HUES64 (cell line): ENCODE measurements around the gene KIF3C.
"Not testable (repeated sequence)": the region's sequence is repeated elsewhere in the genome, so short reads cannot be mapped to it uniquely, and the experiment has no call there.

Source experiments
- H3K27ac ChIP-seq: 2 replicates; pipeline ENCODE4 v1.7.0; 2013; ENCODE audit warnings: low read depth, low read length, inconsistent platforms
- H3K27me3 ChIP-seq: 2 replicates; pipeline ENCODE4 v1.6.1; 2013; ENCODE audit warnings: mild to moderate bottlenecking, low read length; ENCODE audit not compliant: insufficient read depth
- H3K36me3 ChIP-seq: 2 replicates; pipeline ENCODE4 v1.6.1; 2013; ENCODE audit warnings: mild to moderate bottlenecking, low read length; ENCODE audit not compliant: insufficient read depth
- H3K4me1 ChIP-seq: 2 replicates; pipeline ENCODE4 v1.6.1; 2013; ENCODE audit warnings: mild to moderate bottlenecking, low read length, moderate library complexity; ENCODE audit not compliant: insufficient read depth
- H3K4me3 ChIP-seq: 2 replicates; pipeline ENCODE4 v1.5.1; 2013; ENCODE audit warnings: mild to moderate bottlenecking, low read length, moderate library complexity
- H3K9ac ChIP-seq: 2 replicates; pipeline ENCODE4 v1.6.1; 2013; ENCODE audit warnings: mild to moderate bottlenecking, low read depth, low read length
- H3K9me3 ChIP-seq: 2 replicates; pipeline ENCODE4 v1.6.1; 2013; ENCODE audit warnings: low read depth, low read length; ENCODE audit not compliant: insufficient read depth
- whole genome bisulfite sequencing: fragments of 150-250, 120-280 bp; methylation state at CpG from one replicate; pipeline ENCODE4 v1.1.7; 2013; ENCODE audit warnings: missing lambda C conversion rate; 5-methylcytosine and 5-hydroxymethylcytosine counted together

The KIF3C gene

GRCh38 chr2:25933622-25934021 is 48.7 kb downstream of the KIF3C start:
- no peak overlapping the region for H3K27ac ChIP-seq
- H3K9me3 ChIP-seq: no peaks in the 10 kb centered on the region
- no peak overlapping the region for H3K4me3 ChIP-seq
- H3K4me1 ChIP-seq: no peaks in the 10 kb centered on the region
- H3K36me3 ChIP-seq: peaks cover 39% of the 10 kb centered on the region
- 100% methylated on average over 1 of the region's 2 CpGs for WGBS
- no peak overlapping the region for H3K9ac ChIP-seq
- no peaks in the 10 kb centered on the region for H3K27me3 ChIP-seq

- no peaks in the 10 kb centered on the region for H3K4me1 ChIP-seq
- H3K27ac ChIP-seq: no peak overlapping the region
- WGBS: 96% methylated on average over 14 of the region's 14 CpGs
- no peaks in the 10 kb centered on the region for H3K9me3 ChIP-seq
- no peaks in the 10 kb centered on the region for H3K27me3 ChIP-seq
- no peak overlapping the region for H3K4me3 ChIP-seq
- H3K9ac ChIP-seq: no peak overlapping the region
- H3K36me3 ChIP-seq: peaks cover 47% of the 10 kb centered on the region
Measured at GRCh38 chr2:25929789-25930473, 52.4 kb downstream of the KIF3C start.

GRCh38 chr2:25928668-25929067 is 53.6 kb downstream of the KIF3C start:
- H3K4me3 ChIP-seq: no peak overlapping the region
- H3K27ac ChIP-seq: no peak overlapping the region
- no peaks in the 10 kb centered on the region for H3K4me1 ChIP-seq
- no peaks in the 10 kb centered on the region for H3K9me3 ChIP-seq
- WGBS: 96% methylated on average over 18 of the region's 18 CpGs
- peaks cover 37% of the 10 kb centered on the region for H3K36me3 ChIP-seq
- no peak overlapping the region for H3K9ac ChIP-seq
- H3K27me3 ChIP-seq: no peaks in the 10 kb centered on the region

- H3K27me3 ChIP-seq: no peaks in the 10 kb centered on the region
- H3K4me3 ChIP-seq: no peak overlapping the region
- WGBS: 89% methylated on average over 18 of the region's 18 CpGs
Measured at GRCh38 chr2:25926984-25927756, 55.1 kb downstream of the KIF3C start.

GRCh38 chr2:25922501-25922900 is 59.8 kb downstream of the KIF3C start:
- H3K27ac ChIP-seq: no peak overlapping the region
- H3K4me1 ChIP-seq: no peaks in the 10 kb centered on the region

More at GRCh38 chr2:25926984-25927756, 55.1 kb downstream of the KIF3C start:
- Histone ChIP-seq H3K4me1 (no peaks in the 10 kb centered on the region), H3K27ac (no peak overlapping the region), H3K36me3 (peaks cover 34% of the 10 kb centered on the region), H3K9ac (no peak overlapping the region), H3K9me3 (no peaks in the 10 kb centered on the region)

GRCh38 chr2:25920786-25921415 is 61.4 kb downstream of the KIF3C start:
- no peaks in the 10 kb centered on the region for H3K36me3 ChIP-seq
- no peaks in the 10 kb centered on the region for H3K27me3 ChIP-seq
- no peak overlapping the region for H3K9ac ChIP-seq
- H3K27ac ChIP-seq: no peak overlapping the region
- H3K9me3 ChIP-seq: no peaks in the 10 kb centered on the region
- no peak overlapping the region for H3K4me3 ChIP-seq
- 59% methylated on average over 12 of the region's 12 CpGs for WGBS
- no peaks in the 10 kb centered on the region for H3K4me1 ChIP-seq

More at GRCh38 chr2:25922501-25922900, 59.8 kb downstream of the KIF3C start:
- no peak overlapping the region for H3K9ac ChIP-seq
- H3K9me3 ChIP-seq: no peaks in the 10 kb centered on the region
- H3K36me3 ChIP-seq: peaks cover 10% of the 10 kb centered on the region; the same call in 1 of the 2 replicates
- H3K27me3 ChIP-seq: no peaks in the 10 kb centered on the region
- 87% methylated on average over 2 of the region's 2 CpGs for WGBS
- no peak overlapping the region for H3K4me3 ChIP-seq

- no peaks in the 10 kb centered on the region for H3K36me3 ChIP-seq
- H3K27me3 ChIP-seq: no peaks in the 10 kb centered on the region
- no peak overlapping the region for H3K4me3 ChIP-seq
- H3K27ac ChIP-seq: no peak overlapping the region
- H3K9me3 ChIP-seq: no peaks in the 10 kb centered on the region
- H3K4me1 ChIP-seq: no peaks in the 10 kb centered on the region
- H3K9ac ChIP-seq: no peak overlapping the region
- WGBS: 94% methylated on average over 5 of the region's 5 CpGs
Measured at GRCh38 chr2:25920336-25920735, 62.0 kb downstream of the KIF3C start.

- Histone ChIP-seq H3K27me3 (no peaks in the 10 kb centered on the region), H3K27ac (no peak overlapping the region), H3K9me3 (no peaks in the 10 kb centered on the region), H3K9ac (no peak overlapping the region), H3K36me3 (no peaks in the 10 kb centered on the region), H3K4me1 (peaks cover 11% of the 10 kb centered on the region), H3K4me3 (no peak overlapping the region)
- 96% methylated on average over 3 of the region's 3 CpGs for WGBS
Measured at GRCh38 chr2:25917832-25918231, 64.5 kb downstream of the KIF3C start.

- WGBS: 93% methylated on average over 7 of the region's 7 CpGs
- H3K27ac ChIP-seq, H3K36me3 ChIP-seq, H3K9ac ChIP-seq, H3K27me3 ChIP-seq, H3K9me3 ChIP-seq, H3K4me3 ChIP-seq: not testable (repeated sequence)
- peaks cover 15% of the 10 kb centered on the region for H3K4me1 ChIP-seq
Measured at GRCh38 chr2:25917411-25917810, 64.9 kb downstream of the KIF3C start.

GRCh38 chr2:25915944-25916772 is 66.1 kb downstream of the KIF3C start:
- WGBS: 95% methylated on average over 15 of the region's 16 CpGs
- not testable (repeated sequence) for H3K9ac ChIP-seq
- peaks cover 17% of the 10 kb centered on the region for H3K4me1 ChIP-seq

More at GRCh38 chr2:25915944-25916772, 66.1 kb downstream of the KIF3C start:
- H3K4me3 ChIP-seq, H3K27ac ChIP-seq, H3K9me3 ChIP-seq, H3K36me3 ChIP-seq, H3K27me3 ChIP-seq: not testable (repeated sequence)
